Tibial nerve (tissue), 3 donors: ENCODE results near the gene RLF.

ENCODE experiments used
- CTCF ChIP-seq, 5 experiments: fragments of 200-600 bp in 3 of 5; fragments of 450-650 bp in 2 of 5; sonication (generic) in 3 of 5; IDR thresholded peaks; one replicate each; pipeline ENCODE4 v1.5.1; 2016 to 2019; ENCODE audit warnings: antibody characterized with exemption in 5 of 5, mild to moderate bottlenecking in 3 of 5, moderate library complexity in 2 of 5
- POLR2A ChIP-seq, 2 donors: fragments of 450-650 bp; IDR thresholded peaks; one replicate each; pipeline ENCODE4 v1.6.1; 2017; ENCODE audit warnings: antibody characterized with exemption in 2 of 2, mild to moderate bottlenecking in 2 of 2, moderate library complexity in 2 of 2

DNA sequence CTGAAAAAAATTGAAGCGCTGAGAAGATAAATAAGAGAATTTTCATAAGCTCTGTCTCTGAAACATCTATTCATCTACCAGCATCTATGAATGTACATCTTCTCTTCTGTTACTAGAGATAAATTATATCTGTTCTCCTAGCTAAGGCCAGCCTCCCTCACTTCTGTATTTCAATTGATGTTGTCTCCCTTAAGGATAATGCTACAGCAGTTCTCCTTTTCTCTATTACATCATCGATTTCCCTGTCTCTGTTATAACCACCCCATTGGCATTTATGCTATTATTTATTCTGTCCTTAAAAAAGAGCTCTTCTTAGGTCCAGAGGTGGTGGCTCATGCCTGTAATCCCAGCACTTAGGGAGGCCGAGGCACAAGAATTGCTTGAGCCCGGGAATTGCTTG lies 43.7 kb downstream of the RLF start:
- TF ChIP-seq CTCF (IDR thresholded peaks at IDR 0.05) (no peak), POLR2A (IDR thresholded peaks at IDR 0.05) (no peak)
